VCaP (cell line): ENCODE data around the gene CAPRIN2.

ENCODE experiments used
- H3K27ac ChIP-seq: fragments of 450-650 bp; 2 replicates; pipeline ENCODE4 v1.5.1; 2017
- CTCF ChIP-seq: fragments of 450-650 bp; conservative IDR thresholded peaks from 2 replicates; pipeline ENCODE4 v1.5.1; 2017; ENCODE audit warnings: mild to moderate bottlenecking, moderate library complexity

The CAPRIN2 gene

GRCh38 chr12:30694412-30695198 lies 60.1 kb downstream of the CAPRIN2 start:
- no peak for TF ChIP-seq CTCF
- H3K27ac ChIP-seq, result peak overlapping the region; percentile 96

GRCh38 chr12:30692470-30692869 lies 62.3 kb downstream of the CAPRIN2 start:
- no peak overlapping the region for H3K27ac ChIP-seq
- TF ChIP-seq CTCF, result no peak

- no peak for TF ChIP-seq CTCF
- H3K27ac ChIP-seq, result no peak overlapping the region
These were observed 63.5 kb downstream of the CAPRIN2 start for GRCh38 chr12:30691122-30691879.

- no peak overlapping the region for H3K27ac ChIP-seq
- no peak for TF ChIP-seq CTCF
These were observed 67.3 kb downstream of the CAPRIN2 start for GRCh38 chr12:30687265-30687986.

- TF ChIP-seq CTCF, result no peak
These were observed 75.5 kb downstream of the CAPRIN2 start for GRCh38 chr12:30679241-30679640.

GRCh38 chr12:30678221-30678620 lies 76.5 kb downstream of the CAPRIN2 start:
- no peak overlapping the region for H3K27ac ChIP-seq
- TF ChIP-seq CTCF, result no peak

More at GRCh38 chr12:30679241-30679640, 75.5 kb downstream of the CAPRIN2 start:
- H3K27ac ChIP-seq, result no peak overlapping the region

GRCh38 chr12:30661210-30661609 lies 93.5 kb downstream of the CAPRIN2 start:
- TF ChIP-seq CTCF, result no peak
- H3K27ac ChIP-seq, result no peak overlapping the region
